Measurements from ENCODE around the gene HJV. TPM values are rescaled to one million over a fixed set of nuclear protein-coding genes. Genes with fewer than 3 reads are reported as not detected.

HJV gene
- total and polyA plus RNA-seq, 2 of the 13 experiments (the other 11 are each of a cell fraction or from before 2014, with no cell fraction given): 0.18 TPM; not detected in 1

DNA sequence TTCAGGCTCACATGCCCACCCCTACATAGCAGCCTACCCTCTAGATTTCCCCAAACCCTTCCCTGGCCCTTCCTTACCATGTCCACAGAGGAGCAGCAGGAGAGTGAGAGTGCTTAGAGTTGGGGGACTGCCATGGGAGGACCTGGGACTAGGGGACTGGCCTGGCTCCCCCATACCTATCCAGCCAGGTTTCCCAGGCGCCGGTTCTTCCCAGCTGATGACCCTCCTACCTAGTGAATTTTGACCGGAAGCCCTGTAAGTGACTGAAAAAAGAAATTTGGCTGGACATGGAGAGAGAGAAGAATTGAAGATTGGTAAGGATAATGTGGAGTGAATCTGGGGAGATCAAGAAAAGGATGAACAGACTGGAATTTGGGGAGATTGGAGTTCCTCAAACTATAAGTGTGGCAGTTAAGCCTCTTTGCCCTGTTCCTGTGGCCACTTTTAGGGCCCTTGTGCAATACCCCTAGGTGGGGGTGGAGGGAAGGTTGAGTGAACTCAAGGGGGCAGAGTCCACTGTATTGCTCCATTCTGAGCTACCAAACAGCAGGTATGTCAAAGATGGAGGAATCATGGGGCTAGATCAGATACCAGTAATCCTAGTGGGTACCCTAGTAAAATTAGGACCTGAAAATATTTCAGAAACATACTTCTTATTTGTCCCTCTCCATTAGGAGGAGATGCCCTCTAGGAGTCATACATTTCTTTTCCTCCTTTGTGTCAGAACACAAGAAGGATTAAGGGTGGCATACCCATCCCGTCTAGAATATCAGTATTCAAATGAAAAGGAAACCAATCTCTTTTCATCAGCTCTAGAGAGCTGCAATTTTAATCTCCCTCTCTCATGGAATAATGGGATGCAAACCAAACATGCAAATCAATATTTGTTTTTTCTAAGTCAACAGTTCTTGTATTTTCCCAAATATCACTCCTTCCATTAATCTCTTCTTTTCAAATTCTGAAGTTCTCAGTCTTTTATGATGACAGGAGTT, 1.2 kb downstream of the HJV start (continued):
- TF ChIP-seq FOXO1 (CRISPR knock-in tag; IDR thresholded peaks at IDR 0.05): peak; percentile 62; the same call in 1 of the 2 replicates
- TF ChIP-seq FLYWCH1 (CRISPR knock-in tag; IDR thresholded peaks at IDR 0.05): no peak
- TF ChIP-seq, protein P1, sequence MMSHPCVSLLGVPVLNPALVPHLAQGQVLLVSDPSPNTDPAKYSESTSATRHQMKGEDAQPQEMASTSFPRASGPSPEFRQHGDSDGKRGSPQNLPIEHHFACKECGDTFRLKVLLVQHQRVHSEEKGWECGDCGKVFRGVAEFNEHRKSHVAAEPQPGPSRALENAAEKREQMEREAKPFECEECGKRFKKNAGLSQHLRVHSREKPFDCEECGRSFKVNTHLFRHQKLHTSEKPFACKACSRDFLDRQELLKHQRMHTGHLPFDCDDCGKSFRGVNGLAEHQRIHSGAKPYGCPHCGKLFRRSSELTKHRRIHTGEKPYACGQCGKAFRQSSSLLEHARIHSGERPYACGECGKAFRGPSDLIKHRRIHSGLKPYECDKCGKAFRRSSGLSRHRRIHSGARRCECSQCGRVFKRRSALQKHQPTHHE (CRISPR knock-in tag; IDR thresholded peaks at IDR 0.05; ENCODE audit: borderline replicate concordance): no peak
- TF ChIP-seq SALL1 (CRISPR knock-in tag; IDR thresholded peaks at IDR 0.05): peak; percentile 60
- TF ChIP-seq ZNF839 (CRISPR knock-in tag; IDR thresholded peaks at IDR 0.05; ENCODE audit: borderline replicate concordance): no peak
- TF ChIP-seq ZNF17 (CRISPR knock-in tag; IDR thresholded peaks at IDR 0.05): no peak
- TF ChIP-seq ELF1 (CRISPR knock-in tag; IDR thresholded peaks at IDR 0.05): peak; percentile 53; the same call in 1 of the 2 replicates
- no peak for TF ChIP-seq ZBTB7A (CRISPR knock-in tag; IDR thresholded peaks at IDR 0.05)
- TF ChIP-seq DPF2 (CRISPR knock-in tag; IDR thresholded peaks at IDR 0.05; ENCODE audit: borderline replicate concordance, low read depth): peak; percentile 64; the same call in 1 of the 2 replicates
- TF ChIP-seq, protein P2, sequence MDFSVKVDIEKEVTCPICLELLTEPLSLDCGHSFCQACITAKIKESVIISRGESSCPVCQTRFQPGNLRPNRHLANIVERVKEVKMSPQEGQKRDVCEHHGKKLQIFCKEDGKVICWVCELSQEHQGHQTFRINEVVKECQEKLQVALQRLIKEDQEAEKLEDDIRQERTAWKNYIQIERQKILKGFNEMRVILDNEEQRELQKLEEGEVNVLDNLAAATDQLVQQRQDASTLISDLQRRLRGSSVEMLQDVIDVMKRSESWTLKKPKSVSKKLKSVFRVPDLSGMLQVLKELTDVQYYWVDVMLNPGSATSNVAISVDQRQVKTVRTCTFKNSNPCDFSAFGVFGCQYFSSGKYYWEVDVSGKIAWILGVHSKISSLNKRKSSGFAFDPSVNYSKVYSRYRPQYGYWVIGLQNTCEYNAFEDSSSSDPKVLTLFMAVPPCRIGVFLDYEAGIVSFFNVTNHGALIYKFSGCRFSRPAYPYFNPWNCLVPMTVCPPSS (IDR thresholded peaks at IDR 0.05): no peak
- no peak for TF ChIP-seq TCF7 (IDR thresholded peaks at IDR 0.05; ENCODE audit: low read depth)
- 0 out of 2 replicates have a peak, but pooled peaks have one; percentile 12 for TF ChIP-seq RARA (CRISPR knock-in tag; IDR thresholded peaks at IDR 0.05)
- TF ChIP-seq NONO (IDR thresholded peaks at IDR 0.05): no peak
- 0 out of 2 replicates have a peak, but pooled peaks have one; percentile 43 for TF ChIP-seq NONO (CRISPR knock-in tag; conservative IDR thresholded peaks at IDR 0.05)
- no peak for TF ChIP-seq MED8 (CRISPR knock-in tag; IDR thresholded peaks at IDR 0.05; ENCODE audit: insufficient replicate concordance)
- peak; percentile 75 for TF ChIP-seq LCORL (IDR thresholded peaks at IDR 0.05)
- TF ChIP-seq LCORL (CRISPR knock-in tag; IDR thresholded peaks at IDR 0.05): peak; percentile 99
- TF ChIP-seq ZNF614 (CRISPR knock-in tag; IDR thresholded peaks at IDR 0.05; ENCODE audit: borderline replicate concordance): peak; percentile 58; the same call in 1 of the 2 replicates
- no peak for TF ChIP-seq ZFYVE20 (CRISPR knock-in tag; IDR thresholded peaks at IDR 0.05; ENCODE audit: borderline replicate concordance, low read depth)
- no peak for TF ChIP-seq SMARCC2 (IDR thresholded peaks at IDR 0.05)
- peak; percentile 85 for TF ChIP-seq ZMYM4 (CRISPR knock-in tag; IDR thresholded peaks at IDR 0.05)
- peak; percentile 78; the same call in 1 of the 2 replicates for TF ChIP-seq CBX5 (CRISPR knock-in tag; IDR thresholded peaks at IDR 0.05; ENCODE audit: borderline replicate concordance)
- TF ChIP-seq NFIB (CRISPR knock-in tag; IDR thresholded peaks at IDR 0.05; ENCODE audit: borderline replicate concordance): no peak
